ENCODE measurements around the gene TLE4. TPM values are rescaled to one million over a fixed set of nuclear protein-coding genes. Genes with fewer than 3 reads are reported as not detected.
A peak's percentile ranks its signal among the peaks of the same experiment; 100 is the strongest.

The TLE4 gene
- polyA plus RNA-seq, 3 donors = 21.0 to 107 (median 21.7) TPM

GRCh38 chr9:79645110-79645509 is 73.3 kb downstream of the TLE4 start:
- Histone ChIP-seq H4K20me1 (ENCODE audit: insufficient read depth, low read length) (peaks cover 82% of the 10 kb centered on the region), H3K4me2 (replicated peaks; ENCODE audit: extremely low read depth, low read length, poor library complexity, severe bottlenecking) (no peak overlapping the region), H3K9ac (ENCODE audit: insufficient read depth, low read length, poor library complexity, severe bottlenecking) (no peak overlapping the region), H3K79me2 (ENCODE audit: insufficient read depth, low read length) (peaks cover 84% of the 10 kb centered on the region), H3K27me3 (ENCODE audit: control insufficient read depth in 2 of 2, insufficient read depth in 2 of 2, low read length in 2 of 2) (no peaks in the 10 kb centered on the region), H2AFZ (ENCODE audit: insufficient read depth, low read depth, low read length, poor library complexity, severe bottlenecking) (no peak overlapping the region), H3K9me3 (replicated peaks in 1 of 2; ENCODE audit: control insufficient read depth in 1 of 2, insufficient read depth in 1 of 2, low read length in 2 of 2) (peaks cover 9 to 11% of the 10 kb centered on the region in 2 donors), H3K4me1 (ENCODE audit: control insufficient read depth in 1 of 2, insufficient read depth in 2 of 2, low read length in 2 of 2) (peaks cover 3 to 4% of the 10 kb centered on the region in 2 donors), H3K4me3 (replicated peaks in 1 of 3; ENCODE audit: low read depth in 2 of 3, low read length in 3 of 3) (no peak overlapping the region), H3K27ac (ENCODE audit: low read depth in 1 of 2, low read length in 2 of 2) (peak overlapping the region in 1 of 2 donors; percentile 26), H3K36me3 (replicated peaks in 1 of 2; ENCODE audit: control insufficient read depth in 1 of 2, insufficient read depth in 2 of 2, low read length in 2 of 2) (peaks cover 12 to 29% of the 10 kb centered on the region in 2 donors)
- Mint-ChIP-seq H3K9me3 (peaks cover 8 to 17% (median 11%) of the 10 kb centered on the region in 7 donors), H3K27ac (peak overlapping the region in 1 of 7 donors; percentile 61), H3K27me3 (ENCODE audit: low read depth in 3 of 3) (no peaks in the 10 kb centered on the region), H3K4me3 (no peak overlapping the region), H3K4me1 (peaks cover 14% of the 10 kb centered on the region), H3K36me3 (peaks cover 33 to 39% of the 10 kb centered on the region in 2 donors)
- WGBS (ENCODE audit: insufficient coverage) = 96% methylated on average over 2 of the region's 3 CpGs
- no peak for DNase-seq
- intact Hi-C loops (cut with micrococcal nuclease) = no loop called here
- no peak for TF ChIP-seq CTCF (IDR thresholded peaks at IDR 0.05)

GRCh38 chr9:79646096-79646495 is 74.3 kb downstream of the TLE4 start:
- no CpG with 5 or more reads among the region's 1 CpG for WGBS (ENCODE audit: insufficient coverage)
- Histone ChIP-seq H3K4me2 (replicated peaks; ENCODE audit: extremely low read depth, low read length, poor library complexity, severe bottlenecking) (no peak overlapping the region), H3K79me2 (ENCODE audit: insufficient read depth, low read length) (peaks cover 91% of the 10 kb centered on the region), H3K36me3 (replicated peaks in 1 of 2; ENCODE audit: control insufficient read depth in 1 of 2, insufficient read depth in 2 of 2, low read length in 2 of 2) (peaks cover 12 to 29% of the 10 kb centered on the region in 2 donors), H4K20me1 (ENCODE audit: insufficient read depth, low read length) (peaks cover 78% of the 10 kb centered on the region), H2AFZ (ENCODE audit: insufficient read depth, low read depth, low read length, poor library complexity, severe bottlenecking) (no peak overlapping the region), H3K9me3 (replicated peaks in 1 of 2; ENCODE audit: control insufficient read depth in 1 of 2, insufficient read depth in 1 of 2, low read length in 2 of 2) (peaks cover 9 to 11% of the 10 kb centered on the region in 2 donors), H3K4me3 (replicated peaks in 1 of 3; ENCODE audit: low read depth in 2 of 3, low read length in 3 of 3) (no peak overlapping the region), H3K27ac (ENCODE audit: low read depth in 1 of 2, low read length in 2 of 2) (no peak overlapping the region), H3K9ac (ENCODE audit: insufficient read depth, low read length, poor library complexity, severe bottlenecking) (no peak overlapping the region), H3K27me3 (ENCODE audit: control insufficient read depth in 2 of 2, insufficient read depth in 2 of 2, low read length in 2 of 2) (no peaks in the 10 kb centered on the region), H3K4me1 (ENCODE audit: control insufficient read depth in 1 of 2, insufficient read depth in 2 of 2, low read length in 2 of 2) (peaks cover 13 to 14% of the 10 kb centered on the region in 2 donors)
- DNase-seq = no peak
- no peak for TF ChIP-seq CTCF (IDR thresholded peaks at IDR 0.05)
- no peaks in the 10 kb centered on the region for H3K27me3 Mint-ChIP-seq (ENCODE audit: low read depth in 3 of 3)
- peaks cover 18% of the 10 kb centered on the region for H3K4me1 Mint-ChIP-seq
- peaks cover 34 to 36% of the 10 kb centered on the region in 2 donors for H3K36me3 Mint-ChIP-seq
- H3K4me3 Mint-ChIP-seq = no peak overlapping the region
- peaks cover 8 to 17% (median 11%) of the 10 kb centered on the region in 7 donors for H3K9me3 Mint-ChIP-seq
- intact Hi-C loops (cut with micrococcal nuclease) = no loop called here
- H3K27ac Mint-ChIP-seq = no peak overlapping the region

All from CD14-positive monocyte (primary cell).